ENCODE measurements around the gene RRN3. TPM values are rescaled to one million over a fixed set of nuclear protein-coding genes. Genes with fewer than 3 reads are reported as not detected.
"Not testable (repeated sequence)": the region's sequence is repeated elsewhere in the genome, so short reads cannot be mapped to it uniquely, and the experiment has no call there.

Gene RRN3
- total and polyA plus RNA-seq, 9 of the 15 experiments (the other 6 are each of a cell fraction or from before 2014, with no cell fraction given) = 22.2 to 49.5 (median 28.4) TPM

DNA sequence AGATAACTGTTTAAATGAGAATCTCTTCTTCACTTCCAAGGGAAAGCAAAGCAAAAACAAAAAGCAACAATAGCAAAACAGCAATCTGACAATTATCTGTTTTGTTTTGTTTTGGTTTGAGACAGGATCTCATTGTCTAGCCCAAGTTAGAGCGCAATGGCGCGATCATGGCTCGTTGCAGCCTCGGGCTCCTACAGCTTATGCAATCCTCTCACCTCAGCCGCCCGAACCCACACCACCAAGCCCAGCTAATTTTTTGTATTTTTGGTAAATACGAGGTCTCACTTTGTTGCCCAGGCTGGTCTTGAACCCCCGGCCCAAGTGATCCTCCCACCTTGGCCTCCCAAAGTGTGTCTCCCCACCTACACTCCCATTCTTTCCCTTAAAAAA, 2.5 kb upstream of the RRN3 start:
- ATAC-seq; H3K36me3 ChIP-seq (ENCODE audit: control insufficient read depth, insufficient read depth, low read length); H3K9ac ChIP-seq (ENCODE audit: insufficient read depth in 1 of 2, low read depth in 2 of 2, low read length in 2 of 2); CTCF ChIA-PET (ENCODE audit: low intra/inter-chr PET ratio); DNase-seq (ENCODE audit: extremely low read depth in 1 of 4, low spot score in 3 of 4); H3K4me2 ChIP-seq (ENCODE audit: insufficient read depth, low read length); H3K9me1 ChIP-seq (ENCODE audit: control insufficient read depth, insufficient read depth, low read length); H3K27ac ChIP-seq (ENCODE audit: extremely low read depth, low read depth, low read length); H4K20me1 ChIP-seq (replicated peaks; ENCODE audit: control insufficient read depth, insufficient read depth, low read length); H2AFZ ChIP-seq (ENCODE audit: low read depth, low read length); H3K4me1 ChIP-seq (replicated peaks in 1 of 2; ENCODE audit: control insufficient read depth in 2 of 2, insufficient read depth in 2 of 2, low read length in 2 of 2); H3K4me3 ChIP-seq; POLR2A ChIA-PET; H3K27me3 ChIP-seq (ENCODE audit: control insufficient read depth in 2 of 2, insufficient read depth in 2 of 2, low read length in 2 of 2); BruUV-seq (replicated peaks); FAIRE-seq; intact Hi-C loops (cut with micrococcal nuclease); H3K9me3 ChIP-seq (replicated peaks; ENCODE audit: control insufficient read depth, insufficient read depth, low read depth, low read length): not testable (repeated sequence)
- TF ChIP-seq, protein P1, sequence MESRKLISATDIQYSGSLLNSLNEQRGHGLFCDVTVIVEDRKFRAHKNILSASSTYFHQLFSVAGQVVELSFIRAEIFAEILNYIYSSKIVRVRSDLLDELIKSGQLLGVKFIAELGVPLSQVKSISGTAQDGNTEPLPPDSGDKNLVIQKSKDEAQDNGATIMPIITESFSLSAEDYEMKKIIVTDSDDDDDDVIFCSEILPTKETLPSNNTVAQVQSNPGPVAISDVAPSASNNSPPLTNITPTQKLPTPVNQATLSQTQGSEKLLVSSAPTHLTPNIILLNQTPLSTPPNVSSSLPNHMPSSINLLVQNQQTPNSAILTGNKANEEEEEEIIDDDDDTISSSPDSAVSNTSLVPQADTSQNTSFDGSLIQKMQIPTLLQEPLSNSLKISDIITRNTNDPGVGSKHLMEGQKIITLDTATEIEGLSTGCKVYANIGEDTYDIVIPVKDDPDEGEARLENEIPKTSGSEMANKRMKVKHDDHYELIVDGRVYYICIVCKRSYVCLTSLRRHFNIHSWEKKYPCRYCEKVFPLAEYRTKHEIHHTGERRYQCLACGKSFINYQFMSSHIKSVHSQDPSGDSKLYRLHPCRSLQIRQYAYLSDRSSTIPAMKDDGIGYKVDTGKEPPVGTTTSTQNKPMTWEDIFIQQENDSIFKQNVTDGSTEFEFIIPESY (CRISPR knock-in tag; IDR thresholded peaks at IDR 0.05) = peak; percentile 73
- peaks cover 24% of the 10 kb centered on the region for H3K79me2 ChIP-seq (ENCODE audit: control insufficient read depth, insufficient read depth, low read length)
- in situ Hi-C loops (cut with MboI) = loop anchor here (25.0 kb wide), 1 partner anchor 1416 kb away; no protein-coding TSS in a partner anchor
- WGBS (ENCODE audit: insufficient coverage, low coverage, missing lambda C conversion rate) = 65% methylated on average over 7 of the region's 9 CpGs

DNA sequence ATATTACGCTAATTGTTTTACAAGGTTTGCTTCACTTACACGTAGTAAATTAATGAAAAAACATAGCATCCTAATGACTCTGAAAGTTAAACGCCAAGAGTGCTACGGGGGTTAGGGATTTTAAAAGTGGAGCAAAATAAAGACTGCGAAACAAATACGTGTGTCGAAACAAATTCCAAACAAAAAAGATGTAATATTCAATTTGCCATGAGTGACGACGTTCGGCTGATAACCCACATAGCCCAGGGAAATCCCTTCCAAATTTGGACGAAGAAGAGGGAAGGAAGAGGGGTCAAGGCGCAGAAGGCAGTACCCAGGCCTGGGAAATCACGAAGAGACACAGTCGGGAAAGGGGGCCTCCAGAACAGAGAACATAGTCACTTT, 509 bp downstream of the RRN3 start:
- peak overlapping the region; percentile 91 for H3K27ac ChIP-seq (ENCODE audit: extremely low read depth, low read depth, low read length)
- under 1% methylated on average over 10 of the region's 14 CpGs for WGBS (ENCODE audit: insufficient coverage, low coverage, missing lambda C conversion rate)
- intact Hi-C loops (cut with micrococcal nuclease); H4K20me1 ChIP-seq (replicated peaks; ENCODE audit: control insufficient read depth, insufficient read depth, low read length); H3K9me3 ChIP-seq (replicated peaks; ENCODE audit: control insufficient read depth, insufficient read depth, low read depth, low read length); ATAC-seq; FAIRE-seq; H3K27me3 ChIP-seq (ENCODE audit: control insufficient read depth in 2 of 2, insufficient read depth in 2 of 2, low read length in 2 of 2); H3K9me1 ChIP-seq (ENCODE audit: control insufficient read depth, insufficient read depth, low read length); CTCF ChIA-PET (ENCODE audit: low intra/inter-chr PET ratio); DNase-seq (ENCODE audit: extremely low read depth in 1 of 4, low spot score in 3 of 4); H3K4me1 ChIP-seq (replicated peaks in 1 of 2; ENCODE audit: control insufficient read depth in 2 of 2, insufficient read depth in 2 of 2, low read length in 2 of 2); TF ChIP-seq JUND (IDR thresholded peaks at IDR 0.05; ENCODE audit: borderline replicate concordance, low read depth, low read length): not testable (repeated sequence)
- TF ChIP-seq AFF4 (CRISPR knock-in tag; IDR thresholded peaks at IDR 0.05) = 0 out of 2 replicates have a peak, but pooled peaks have one; percentile 7
- TF ChIP-seq ZFX (CRISPR knock-in tag; IDR thresholded peaks at IDR 0.05) = peak; percentile 41; the same call in 1 of the 2 replicates
- TF ChIP-seq JUND (tag; IDR thresholded peaks at IDR 0.05; ENCODE audit: borderline replicate concordance, low read depth, low read length) = 0 out of 3 replicates have a peak, but pooled peaks have one; percentile 2
- peaks cover 24% of the 10 kb centered on the region; the same call in 1 of the 3 replicates for H3K36me3 ChIP-seq (ENCODE audit: control insufficient read depth, insufficient read depth, low read length)
- peak overlapping the region; percentile 92 to 95 for H3K9ac ChIP-seq (ENCODE audit: insufficient read depth in 1 of 2, low read depth in 2 of 2, low read length in 2 of 2)
- in situ Hi-C loops (cut with MboI) = loop anchor here (25.0 kb wide), 1 partner anchor 1419 kb away; no protein-coding TSS in a partner anchor
- POLR2A ChIA-PET = interaction anchor here (1.2 kb wide), 1 partner anchor 14 kb away, joined by 3 read pairs; no protein-coding TSS in a partner anchor
- peak overlapping the region; percentile 96 for H2AFZ ChIP-seq (ENCODE audit: low read depth, low read length)
- H3K4me2 ChIP-seq (ENCODE audit: insufficient read depth, low read length) = peak overlapping the region; percentile 96
- TSS peak; percentile 73 for BruUV-seq (replicated peaks)
- H3K79me2 ChIP-seq (ENCODE audit: control insufficient read depth, insufficient read depth, low read length) = peaks cover 24% of the 10 kb centered on the region
- H3K4me3 ChIP-seq = peak overlapping the region; percentile 66
